Gastroesophageal sphincter (tissue), 4 donors: Measurements from ENCODE around the gene SIX6. TPM values are rescaled to one million over a fixed set of nuclear protein-coding genes. Genes with fewer than 3 reads are reported as not detected.
A peak's percentile ranks its signal among the peaks of the same experiment; 100 is the strongest.

Experiments
- ATAC-seq: fragments of 150-250 bp; one replicate; pipeline ENCODE4 v1.9.1; 2016; ENCODE audit warnings: mild to moderate bottlenecking, moderate library complexity
- H3K27ac ChIP-seq, 4 donors: fragments of 200-600 bp; sonication (generic) in 3 of 4; 1 replicate in 3 of 4; 2 replicates in 1 of 4; pipeline ENCODE4 v1.5.1; 2016 to 2019
- H3K27me3 ChIP-seq: fragments of 200-600 bp; sonication (generic); one replicate; pipeline ENCODE4 v1.5.1; 2019
- H3K36me3 ChIP-seq, 2 donors: fragments of 200-600 bp; sonication (generic); one replicate each; pipeline ENCODE4 v1.5.1; 2019; ENCODE audit warnings: control low read depth in 1 of 2
- H3K4me1 ChIP-seq, 3 donors: fragments of 200-600 bp; sonication (generic); 1 replicate in 2 of 3; 2 replicates in 1 of 3; pipeline ENCODE4 v1.5.1; 2016 to 2019; ENCODE audit warnings: control low read depth in 2 of 3
- H3K4me3 ChIP-seq, 2 donors: fragments of 200-600 bp; sonication (generic); one replicate each; pipeline ENCODE4 v1.5.1; 2019; ENCODE audit warnings: mild to moderate bottlenecking in 1 of 2, moderate library complexity in 1 of 2
- H3K9me3 ChIP-seq, 3 donors: fragments of 200-600 bp; sonication (generic); one replicate each; pipeline ENCODE4 v1.5.1; 2017 to 2019; ENCODE audit warnings: control low read depth in 2 of 3
- EP300 ChIP-seq: sonication (generic); formaldehyde crosslinking; IDR thresholded peaks from one replicate; pipeline ENCODE4 v1.6.1; 2017; ENCODE audit warnings: antibody characterized with exemption, mild to moderate bottlenecking
- POLR2A ChIP-seq, 2 donors: fragments of 450-650 bp; IDR thresholded peaks; one replicate each; pipeline ENCODE4 v1.6.1; 2017; ENCODE audit warnings: antibody characterized with exemption in 2 of 2, mild to moderate bottlenecking in 2 of 2, moderate library complexity in 1 of 2
- POLR2AphosphoS5 ChIP-seq: sonication (generic); formaldehyde crosslinking; IDR thresholded peaks from one replicate; pipeline ENCODE4 v1.6.1; 2017; ENCODE audit warnings: antibody characterized with exemption
- WGBS, 2 donors: methylation state at CpG; one replicate each; pipeline ENCODE4 v1.1.5; 2018; ENCODE audit warnings: low coverage in 1 of 2; 5-methylcytosine and 5-hydroxymethylcytosine counted together
- total RNA-seq, 4 donors: library from RNA; depleted of rRNA; stranded (reverse); fragments of >200 nt; gene quantifications; one replicate each; pipeline ENCODE4 v1.1.0, GENCODE V29; 2016
- TF ChIP-seq, protein P1 (sequence below), 4 experiments: fragments of 200-600 bp in 2 of 4; fragments of 450-650 bp in 2 of 4; sonication (generic) in 1 of 4; IDR thresholded peaks; one replicate each; pipeline ENCODE4 v1.5.1; 2017 to 2019; ENCODE audit warnings: antibody characterized with exemption in 4 of 4, mild to moderate bottlenecking in 2 of 4, moderate library complexity in 2 of 4

SIX6 gene
- total RNA-seq, 4 donors from 2014 or later, result not detected

DNA sequence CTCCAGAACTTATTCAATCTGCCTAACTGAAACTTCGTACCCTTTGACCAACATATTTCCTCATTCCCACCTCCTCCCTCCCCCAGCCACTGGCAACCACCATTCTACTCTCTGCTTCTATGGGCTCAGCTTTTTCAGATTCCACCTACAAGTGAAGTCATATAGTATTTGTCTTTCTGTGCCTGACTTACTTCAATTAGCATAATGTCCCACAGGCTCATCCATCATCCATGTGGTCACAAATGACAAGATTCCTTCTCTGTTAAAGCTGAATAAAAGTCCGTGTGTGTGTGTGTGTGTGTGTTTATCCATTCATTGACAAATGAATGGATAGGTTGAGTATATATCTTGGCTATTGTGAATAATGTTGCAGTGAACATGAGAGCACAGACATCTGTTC, 21.7 kb upstream of the SIX6 start:
- H3K27ac ChIP-seq, result no peak overlapping the region
- H3K27me3 ChIP-seq, result peaks cover 74% of the 10 kb centered on the region
- peaks cover 0 to 10% (median 0%) of the 10 kb centered on the region in 3 donors for H3K9me3 ChIP-seq
- peaks cover 0 to 12% (median 6%) of the 10 kb centered on the region in 3 donors for H3K4me1 ChIP-seq
- WGBS, 2 donors, result 20 to 32% methylated on average over 2 of the region's 2 CpGs
- ATAC-seq, result no peak
- H3K36me3 ChIP-seq, result no peaks in the 10 kb centered on the region
- TF ChIP-seq POLR2A (IDR thresholded peaks at IDR 0.05), result no peak
- no peak for TF ChIP-seq EP300
- TF ChIP-seq, protein P1, sequence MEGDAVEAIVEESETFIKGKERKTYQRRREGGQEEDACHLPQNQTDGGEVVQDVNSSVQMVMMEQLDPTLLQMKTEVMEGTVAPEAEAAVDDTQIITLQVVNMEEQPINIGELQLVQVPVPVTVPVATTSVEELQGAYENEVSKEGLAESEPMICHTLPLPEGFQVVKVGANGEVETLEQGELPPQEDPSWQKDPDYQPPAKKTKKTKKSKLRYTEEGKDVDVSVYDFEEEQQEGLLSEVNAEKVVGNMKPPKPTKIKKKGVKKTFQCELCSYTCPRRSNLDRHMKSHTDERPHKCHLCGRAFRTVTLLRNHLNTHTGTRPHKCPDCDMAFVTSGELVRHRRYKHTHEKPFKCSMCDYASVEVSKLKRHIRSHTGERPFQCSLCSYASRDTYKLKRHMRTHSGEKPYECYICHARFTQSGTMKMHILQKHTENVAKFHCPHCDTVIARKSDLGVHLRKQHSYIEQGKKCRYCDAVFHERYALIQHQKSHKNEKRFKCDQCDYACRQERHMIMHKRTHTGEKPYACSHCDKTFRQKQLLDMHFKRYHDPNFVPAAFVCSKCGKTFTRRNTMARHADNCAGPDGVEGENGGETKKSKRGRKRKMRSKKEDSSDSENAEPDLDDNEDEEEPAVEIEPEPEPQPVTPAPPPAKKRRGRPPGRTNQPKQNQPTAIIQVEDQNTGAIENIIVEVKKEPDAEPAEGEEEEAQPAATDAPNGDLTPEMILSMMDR (IDR thresholded peaks at IDR 0.05), result no peak
- no peak for TF ChIP-seq POLR2AphosphoS5
- H3K4me3 ChIP-seq, result no peak overlapping the region

DNA sequence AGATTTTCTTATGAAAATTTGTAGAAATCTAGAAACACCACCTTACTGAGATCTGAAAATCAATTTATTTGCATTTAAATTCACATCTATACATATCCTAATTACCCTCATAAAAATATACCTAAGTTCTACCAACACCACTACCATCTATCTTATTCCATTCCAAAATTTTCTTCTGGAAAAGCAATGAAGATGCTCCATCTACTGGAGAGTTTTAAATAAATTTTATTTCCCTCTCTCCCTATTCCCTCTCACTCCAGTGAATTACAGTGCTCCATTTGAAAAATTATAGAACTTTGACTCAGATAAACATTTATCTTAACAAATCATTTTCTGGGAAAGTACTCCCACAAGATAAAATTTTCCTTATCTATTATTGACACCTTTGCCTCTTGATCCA, 20.8 kb upstream of the SIX6 start:
- Histone ChIP-seq H3K27ac (no peak overlapping the region), H3K4me3 (no peak overlapping the region), H3K4me1 (peaks cover 0 to 12% (median 6%) of the 10 kb centered on the region in 3 donors), H3K36me3 (no peaks in the 10 kb centered on the region), H3K27me3 (peaks cover 79% of the 10 kb centered on the region), H3K9me3 (peaks cover 0 to 10% (median 0%) of the 10 kb centered on the region in 3 donors)
- TF ChIP-seq POLR2A (IDR thresholded peaks at IDR 0.05), result no peak
- TF ChIP-seq, protein P1 (IDR thresholded peaks at IDR 0.05), result peak in 1 of 4 experiments; percentile 10
- no peak for ATAC-seq

DNA sequence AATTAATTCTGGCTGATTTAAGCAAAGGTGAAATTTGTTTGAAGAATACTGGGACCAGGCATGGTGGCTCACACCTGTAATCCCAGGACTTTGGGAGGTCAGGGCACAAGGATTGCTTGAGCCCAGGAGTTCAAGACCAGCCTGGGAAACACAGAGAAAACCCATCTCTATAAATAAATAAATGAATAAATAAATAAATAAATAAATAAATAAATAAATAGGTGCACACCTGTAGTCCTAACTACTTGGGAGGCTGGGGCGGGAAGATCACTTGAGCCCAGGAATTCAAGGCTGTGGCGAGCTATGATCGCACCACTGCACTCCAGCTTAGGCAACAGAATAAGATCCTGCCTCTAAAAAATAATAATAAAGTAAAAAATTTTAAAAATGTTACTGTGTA, 18.7 kb upstream of the SIX6 start:
- 91% methylated on average over 3 of the region's 3 CpGs for WGBS, 2 donors
- Histone ChIP-seq H3K27ac (no peak overlapping the region), H3K4me3 (no peak overlapping the region), H3K27me3 (peaks cover 79% of the 10 kb centered on the region), H3K4me1 (peaks cover 0 to 9% (median 6%) of the 10 kb centered on the region in 3 donors), H3K36me3 (no peaks in the 10 kb centered on the region), H3K9me3 (peaks cover 0 to 6% (median 0%) of the 10 kb centered on the region in 3 donors)
- ATAC-seq, result no peak
- no peak for TF ChIP-seq POLR2A (IDR thresholded peaks at IDR 0.05)
- TF ChIP-seq EP300, result no peak
- TF ChIP-seq POLR2AphosphoS5, result no peak
- TF ChIP-seq, protein P1 (IDR thresholded peaks at IDR 0.05), result no peak

DNA sequence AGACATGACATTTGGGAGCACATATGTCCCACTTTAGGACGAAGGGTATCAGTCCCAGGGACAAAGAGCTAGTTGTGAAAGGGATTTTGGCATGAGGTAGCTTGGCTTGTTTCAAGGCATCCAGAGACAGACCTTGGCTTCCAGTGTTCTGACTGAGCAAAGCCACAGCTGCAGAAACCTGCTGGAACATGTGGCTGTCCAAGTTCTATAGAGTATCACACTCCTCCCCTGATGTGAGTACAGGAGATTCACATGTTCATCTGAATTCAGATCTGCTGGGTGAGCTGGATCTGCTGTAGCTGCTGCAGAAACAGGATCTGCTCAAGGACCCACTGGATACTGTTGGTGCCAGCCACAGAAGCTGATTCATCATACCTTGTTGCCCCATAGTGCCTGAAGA, 13.0 kb upstream of the SIX6 start:
- Histone ChIP-seq H3K36me3 (no peaks in the 10 kb centered on the region), H3K27ac (no peak overlapping the region), H3K4me3 (no peak overlapping the region), H3K4me1 (no peaks in the 10 kb centered on the region), H3K9me3 (no peaks in the 10 kb centered on the region), H3K27me3 (peaks cover 68% of the 10 kb centered on the region)
- no peak for ATAC-seq
- TF ChIP-seq, protein P1 (IDR thresholded peaks at IDR 0.05), result no peak
- TF ChIP-seq EP300 (no peak), POLR2AphosphoS5 (no peak), POLR2A (IDR thresholded peaks at IDR 0.05) (no peak)
- WGBS, 2 donors, result 50% methylated on average over 1 of the region's 1 CpG; no CpG with 5 or more reads in 1 of the 2 donors

DNA sequence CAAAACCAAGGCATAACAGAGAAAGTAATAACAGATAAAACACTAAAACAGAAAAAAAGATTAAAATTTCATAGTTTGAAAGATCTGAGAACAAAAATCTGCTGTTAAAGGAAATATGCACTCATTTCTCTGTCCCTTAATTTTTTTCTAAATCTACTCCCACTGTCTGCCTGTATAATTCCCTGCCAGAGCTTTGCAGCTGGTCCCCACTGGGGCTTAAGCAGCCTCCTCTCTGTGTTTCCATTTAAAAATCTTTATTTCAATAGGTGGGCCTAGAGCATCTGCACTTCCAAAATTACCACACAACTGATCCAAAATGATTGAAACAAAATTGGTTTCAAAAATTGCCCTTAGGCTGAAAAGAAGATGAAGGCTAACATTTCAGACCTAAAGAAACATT, 6.4 kb upstream of the SIX6 start:
- H3K36me3 ChIP-seq, result no peaks in the 10 kb centered on the region

More for the DNA sequence above, 6.4 kb upstream of the SIX6 start:
- no peak overlapping the region for H3K4me3 ChIP-seq
- TF ChIP-seq POLR2A (IDR thresholded peaks at IDR 0.05) (no peak), POLR2AphosphoS5 (no peak), EP300 (no peak)
- TF ChIP-seq, protein P1 (IDR thresholded peaks at IDR 0.05), result no peak
- no peak overlapping the region for H3K27ac ChIP-seq
- H3K9me3 ChIP-seq, result no peaks in the 10 kb centered on the region
- no peak for ATAC-seq
- peaks cover 87% of the 10 kb centered on the region for H3K27me3 ChIP-seq
- peaks cover 0 to 11% (median 3%) of the 10 kb centered on the region in 3 donors for H3K4me1 ChIP-seq
